DMS79 treated with DMSO at 0.1 percent for 48 hours (cell line): ENCODE data around the gene NFATC4.
"Not testable (repeated sequence)": the region's sequence is repeated elsewhere in the genome, so short reads cannot be mapped to it uniquely, and the experiment has no call there.

Experiments used
- DNase-seq: peaks from one replicate; lab custom pipeline; 2025; lab: John Stamatoyannopoulos, UW

Gene NFATC4

DNA sequence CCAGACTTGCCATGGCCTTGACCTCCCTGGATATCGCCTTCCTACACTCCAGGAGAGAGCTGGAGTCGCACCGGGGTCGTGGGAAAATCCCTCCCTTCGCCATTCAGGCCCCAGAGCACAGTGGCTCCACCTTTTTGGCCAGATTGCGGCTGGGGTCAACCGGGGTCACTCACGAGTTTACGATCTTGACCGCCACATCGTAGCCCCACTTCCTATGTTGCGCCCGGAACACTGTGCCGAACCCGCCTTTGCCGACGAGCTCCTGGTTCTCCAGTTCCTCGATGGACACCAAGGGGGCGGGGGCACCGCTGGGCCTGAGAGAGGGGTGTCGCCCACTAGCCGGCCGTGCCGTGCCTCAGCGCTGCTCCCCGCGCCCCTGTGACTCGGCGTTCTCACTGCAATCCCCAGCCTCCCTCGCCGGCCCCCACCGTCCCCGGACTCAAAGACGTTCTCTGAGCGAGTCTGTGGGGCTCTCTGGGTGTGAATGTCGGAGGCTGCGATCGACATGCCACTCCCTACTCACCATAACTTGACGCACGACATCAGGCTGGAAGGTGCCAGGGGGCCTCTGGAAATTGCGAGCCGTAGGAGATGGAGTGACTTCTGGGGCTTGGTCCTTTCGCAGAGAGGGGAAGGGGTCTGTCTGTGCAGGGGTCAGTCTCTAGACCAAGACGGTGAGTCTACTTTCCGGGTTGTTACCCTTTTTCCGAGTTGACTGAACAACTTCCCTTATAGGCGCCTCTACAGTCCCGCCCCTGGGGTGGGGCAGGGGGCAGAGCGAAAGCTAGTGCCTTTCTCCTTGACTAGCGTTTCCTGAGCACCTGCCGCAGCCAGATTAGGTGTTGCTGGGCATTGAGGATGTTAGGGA is 28.5 kb upstream of the NFATC4 start, which contains the start of gene RIPK3:
RIPK3 (minus strand) TSS at position 708 of the 868 bp plus-strand sequence; CDS start at position 543, 165 bp downstream.
- peak; percentile 19 for DNase-seq

DNA sequence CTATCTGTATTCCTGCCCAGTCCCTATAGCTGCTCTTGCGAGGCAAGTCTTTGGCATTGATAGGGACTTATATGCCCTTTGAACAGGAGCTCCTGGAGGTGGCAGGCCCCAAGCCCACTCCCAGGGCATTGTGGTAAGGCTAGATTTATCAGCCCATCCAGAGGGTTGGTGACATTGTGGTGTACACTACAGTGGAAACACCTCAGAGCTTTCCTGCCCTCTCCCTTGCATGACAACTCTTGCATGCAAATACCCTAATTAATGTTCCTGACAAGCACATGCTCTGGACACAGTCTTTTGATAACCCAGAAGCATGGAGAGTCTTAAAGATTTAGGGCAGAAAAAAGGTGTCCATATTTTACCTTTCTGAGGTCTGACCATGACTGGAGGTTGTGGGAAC is 27.4 kb upstream of the NFATC4 start:
- DNase-seq: no peak

DNA sequence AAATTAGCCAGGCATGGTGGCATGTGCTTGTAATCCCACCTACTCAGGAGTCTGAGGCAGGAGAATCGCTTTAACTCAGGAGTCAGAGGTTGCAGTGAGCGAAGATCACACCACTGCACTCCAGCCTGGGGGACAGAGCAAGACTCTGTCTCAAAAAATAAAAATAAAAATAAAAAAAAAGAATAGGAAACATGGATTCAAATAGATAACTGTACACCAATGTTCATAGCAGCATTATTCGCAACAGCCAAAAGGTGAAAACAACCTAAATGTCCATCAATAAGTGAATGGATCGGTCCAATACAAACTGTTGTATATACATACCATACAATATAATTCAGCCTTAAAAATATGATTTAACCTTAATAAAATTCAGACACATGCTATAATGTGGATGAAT is 25.1 kb upstream of the NFATC4 start:
- no peak for DNase-seq

DNA sequence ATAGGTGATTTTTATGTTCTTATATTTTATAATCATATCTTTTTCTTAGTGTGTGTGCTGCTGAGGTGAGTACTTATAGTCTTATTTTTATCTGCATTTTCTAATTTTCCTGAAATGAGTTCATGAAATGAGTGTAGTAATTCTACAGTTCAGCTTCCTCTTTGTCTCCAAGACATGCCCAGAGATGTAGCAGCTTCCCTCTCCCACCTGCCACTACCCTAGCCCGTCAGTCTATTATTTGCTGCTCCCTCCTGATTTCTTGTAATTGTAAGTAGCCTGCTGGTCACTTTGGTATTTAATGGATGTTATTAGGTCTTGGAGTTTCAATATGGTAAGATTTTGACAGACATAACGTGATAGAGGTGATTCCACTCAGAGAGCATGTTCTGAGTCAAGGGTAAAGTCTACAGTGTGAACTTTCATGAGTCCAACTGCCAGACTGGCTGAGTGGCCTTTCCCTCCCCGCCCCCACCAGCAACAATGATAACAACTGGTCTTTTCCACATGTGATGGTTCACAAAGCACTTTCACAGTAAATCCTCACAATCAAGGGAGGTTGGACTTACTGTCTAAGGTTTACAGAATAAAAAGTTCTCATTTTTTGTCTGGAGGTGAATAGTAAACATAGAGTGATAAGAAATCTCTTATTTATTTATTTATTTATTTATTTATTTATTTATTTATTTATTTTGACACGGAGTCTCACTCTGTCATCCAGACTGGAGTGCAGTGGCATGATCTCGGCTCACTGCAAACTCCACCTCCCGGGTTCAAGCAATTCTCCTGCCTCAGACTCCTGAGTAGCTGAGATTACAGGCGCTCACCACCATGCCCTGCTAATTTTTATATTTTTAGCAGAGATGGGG is 24.0 kb upstream of the NFATC4 start:
- DNase-seq: no peak

DNA sequence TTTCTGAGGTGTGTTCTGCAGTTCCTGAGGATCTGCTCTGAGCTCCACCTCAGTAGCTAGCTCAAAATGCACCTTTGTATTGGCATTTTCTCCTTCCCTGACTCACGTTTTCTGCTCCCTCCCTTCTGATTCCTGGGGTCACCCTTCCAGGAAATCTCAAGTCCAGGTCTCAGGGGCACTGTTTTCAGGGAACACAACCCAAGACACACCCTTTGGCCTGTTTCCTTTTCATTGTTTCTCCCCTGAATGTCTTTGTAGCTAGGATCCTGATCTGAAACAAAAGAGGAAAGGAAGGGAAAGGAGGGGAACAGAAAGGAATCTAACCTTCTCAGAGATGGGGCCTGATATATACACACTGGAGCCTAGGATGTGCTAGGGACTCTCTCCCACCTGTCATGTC is 20.9 kb upstream of the NFATC4 start:
- DNase-seq: no peak

DNA sequence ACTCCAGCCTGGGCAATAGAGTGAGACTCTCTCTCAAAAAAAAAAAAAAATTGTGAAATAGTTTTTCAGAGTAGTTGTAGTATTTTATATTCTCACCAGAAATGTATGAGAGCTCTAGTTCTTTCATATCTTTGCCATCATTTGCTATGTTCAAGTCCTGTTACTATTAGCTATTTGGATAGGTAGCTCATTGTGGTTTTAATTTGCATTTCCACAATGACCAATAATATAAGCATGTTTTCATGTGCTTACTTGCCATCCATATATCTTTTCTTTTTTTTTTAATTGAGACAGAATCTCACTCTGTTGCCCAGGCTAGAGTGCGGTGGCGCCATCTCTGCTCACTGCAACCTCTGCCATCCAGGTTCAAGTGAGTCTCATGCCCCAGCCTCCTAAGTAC is 19.8 kb upstream of the NFATC4 start:
- no peak for DNase-seq

DNA sequence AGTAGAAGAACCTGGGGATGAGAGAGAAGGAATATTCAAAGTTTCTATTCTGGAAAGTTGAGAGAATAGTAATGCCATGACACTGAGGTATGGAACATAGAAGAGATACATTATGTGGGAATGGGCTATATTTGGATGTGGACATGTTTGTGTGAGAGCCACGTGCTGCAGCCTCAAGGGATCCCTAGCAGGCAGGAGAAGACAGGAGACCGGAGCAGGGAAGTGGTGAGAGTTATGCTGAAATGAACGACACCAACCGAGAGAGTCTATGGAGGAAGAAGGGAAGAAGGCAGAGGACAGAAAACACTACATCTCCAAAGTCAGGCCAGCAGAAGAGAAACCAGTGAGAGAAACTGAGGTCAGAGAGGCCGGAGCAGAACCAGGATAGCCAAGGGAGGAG is 18.2 kb upstream of the NFATC4 start:
- DNase-seq: no peak

DNA sequence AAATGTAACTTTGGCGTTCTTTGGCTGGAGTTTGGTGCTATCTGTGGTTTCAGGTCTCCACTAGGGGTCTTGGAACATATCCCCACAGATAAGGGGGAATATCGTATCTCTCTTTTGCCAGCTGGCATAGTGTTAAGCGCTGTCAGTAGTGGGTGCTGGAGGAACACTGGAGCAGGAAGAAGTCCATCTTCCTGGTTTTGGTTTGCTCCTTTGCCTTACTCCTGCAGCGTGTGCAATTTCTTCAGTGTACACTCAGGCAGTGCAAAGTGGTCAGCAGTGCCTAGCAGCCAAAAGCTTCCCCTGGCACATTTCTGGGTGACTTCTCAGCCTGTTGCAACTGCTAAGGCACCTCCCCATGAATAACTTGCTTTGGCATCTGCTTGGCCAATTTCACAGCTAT is 16.5 kb upstream of the NFATC4 start:
- DNase-seq: peak; percentile 15

DNA sequence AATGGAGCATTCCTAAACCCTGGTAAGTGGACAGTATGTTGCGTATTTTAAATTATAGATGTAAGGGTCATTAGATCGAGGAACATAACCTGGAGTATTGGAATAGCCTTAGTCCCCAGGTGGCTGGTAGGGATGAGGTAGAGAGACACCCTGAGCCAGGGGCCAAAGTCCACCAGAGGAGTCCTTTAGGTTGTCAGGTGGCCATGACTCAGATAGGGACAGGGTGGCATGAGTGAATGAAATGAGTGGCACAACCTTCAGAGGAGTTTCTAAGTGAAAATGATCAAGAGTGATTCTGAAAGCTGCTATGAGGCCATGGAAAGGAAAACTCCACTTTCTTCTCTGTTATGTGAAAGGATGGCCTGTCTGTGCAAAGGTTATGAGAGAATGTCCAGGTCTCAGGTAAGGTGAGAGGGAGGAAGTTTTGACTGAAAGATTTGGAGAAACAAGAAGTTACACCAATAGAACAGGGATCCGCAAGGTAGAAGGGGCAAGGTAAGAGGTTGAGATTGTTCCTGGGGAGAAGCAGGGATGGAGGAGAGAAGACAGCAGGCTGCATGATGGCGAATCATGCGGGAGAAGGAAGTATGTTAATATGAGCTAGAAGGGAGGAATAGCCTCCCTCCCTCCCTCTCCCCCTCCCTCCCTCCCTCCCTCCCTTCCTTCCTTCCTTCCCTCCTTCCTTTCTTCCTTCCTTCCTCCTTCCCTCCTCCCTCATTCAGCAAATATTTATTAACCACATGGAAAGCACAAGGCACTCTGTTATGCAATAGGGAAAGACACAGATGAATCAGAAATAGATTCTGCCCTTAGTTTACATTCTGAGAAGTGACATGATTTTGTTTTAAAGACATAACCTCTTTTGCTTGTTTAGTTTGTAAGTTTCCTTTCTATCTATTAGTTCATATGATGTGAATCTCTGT is 14.2 kb upstream of the NFATC4 start:
- no peak for DNase-seq

DNA sequence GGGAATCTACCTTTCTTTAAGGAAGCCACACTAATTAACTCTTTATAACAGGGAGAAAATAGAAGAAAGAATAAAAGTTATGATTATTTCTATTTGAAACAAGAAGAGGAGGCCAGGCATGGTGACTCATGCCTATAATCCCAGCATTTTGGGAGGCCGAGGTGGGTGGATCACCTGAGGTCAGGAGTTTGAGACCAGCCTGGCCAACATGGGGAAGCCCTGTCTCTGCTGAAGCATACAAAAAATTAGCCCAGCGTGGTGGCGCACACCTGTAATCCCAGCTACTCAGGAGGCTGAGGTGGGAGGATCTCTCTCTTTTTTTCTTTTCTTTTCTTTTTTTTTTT is 13.5 kb upstream of the NFATC4 start:
- DNase-seq: not testable (repeated sequence)

DNA sequence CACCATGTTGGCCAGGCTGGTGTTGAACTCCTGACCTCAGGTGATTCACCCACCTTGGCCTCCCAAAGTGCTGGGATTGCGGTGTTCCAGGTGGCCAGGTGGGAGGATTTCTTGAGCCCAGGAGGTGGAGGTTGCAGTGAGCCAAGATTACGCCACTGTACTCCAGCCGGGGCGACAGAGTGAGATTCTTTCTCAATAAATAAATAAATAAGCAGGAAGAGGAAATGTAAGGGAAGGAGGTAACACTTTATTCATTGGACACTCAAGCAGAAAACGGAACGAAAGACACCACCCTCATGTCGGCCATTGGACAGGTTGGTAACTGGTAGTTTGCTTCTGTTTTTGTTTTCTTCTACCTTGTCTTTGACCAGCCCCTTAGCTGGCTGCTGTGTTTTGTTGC is 13.0 kb upstream of the NFATC4 start:
- DNase-seq: no peak

DNA sequence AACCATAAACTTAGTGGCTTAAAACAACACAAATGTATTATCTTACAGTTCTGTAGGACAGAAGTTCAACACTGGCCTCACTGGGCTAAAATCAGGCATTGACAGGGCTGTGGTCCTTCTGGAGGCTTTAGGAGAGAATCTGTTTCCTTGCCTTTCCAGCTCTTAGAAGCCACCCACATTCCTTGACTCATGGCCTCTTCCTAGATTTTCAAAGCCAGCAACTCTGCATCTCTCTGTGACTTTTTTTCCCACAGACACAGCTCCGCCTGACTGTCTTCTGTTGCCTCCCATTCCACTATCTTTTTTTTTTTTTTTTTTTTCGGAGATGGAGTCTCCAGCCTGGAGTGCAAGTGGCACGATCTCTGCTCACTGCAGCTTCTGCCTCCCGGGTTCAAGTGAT is 11.8 kb upstream of the NFATC4 start:
- DNase-seq: no peak

DNA sequence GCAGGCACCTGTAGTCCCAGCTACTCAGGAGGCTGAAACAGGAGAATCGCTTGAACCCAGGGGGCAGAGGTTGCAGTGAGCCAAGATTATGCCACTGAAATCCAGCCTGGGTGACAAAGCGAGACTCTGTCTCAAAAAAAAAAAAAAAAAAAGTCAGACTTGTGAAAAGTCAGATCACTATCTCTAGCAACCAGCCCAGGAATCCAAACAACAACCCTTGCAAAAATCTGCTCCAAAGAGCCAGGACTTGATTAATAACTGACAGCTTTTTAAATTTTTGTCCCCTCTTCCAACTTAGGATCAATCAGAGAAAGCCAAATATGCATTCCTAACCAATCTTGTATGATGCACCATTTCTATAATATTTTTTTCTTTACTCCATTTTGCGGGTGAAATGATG is 7.7 kb upstream of the NFATC4 start:
- DNase-seq: no peak

DNA sequence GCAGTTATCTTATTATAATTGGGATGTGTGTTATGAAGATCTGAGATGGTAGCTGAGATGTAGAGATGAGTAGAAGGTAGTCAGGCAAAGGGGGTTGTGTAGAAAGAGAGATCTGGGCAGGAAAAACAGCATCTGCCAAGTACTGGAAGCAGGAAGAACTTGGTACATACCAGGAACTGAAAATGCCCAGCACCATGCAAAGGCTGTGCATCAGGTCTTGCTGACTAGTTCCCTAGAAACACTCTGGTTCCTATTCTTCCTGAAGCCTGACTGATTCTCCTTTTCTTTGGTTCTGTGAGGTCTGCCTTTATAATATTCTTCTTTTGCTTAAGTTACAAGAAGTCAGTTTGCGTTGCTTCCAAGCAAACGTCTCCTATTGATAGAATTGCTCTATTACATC is 6.7 kb upstream of the NFATC4 start:
- DNase-seq: no peak

DNA sequence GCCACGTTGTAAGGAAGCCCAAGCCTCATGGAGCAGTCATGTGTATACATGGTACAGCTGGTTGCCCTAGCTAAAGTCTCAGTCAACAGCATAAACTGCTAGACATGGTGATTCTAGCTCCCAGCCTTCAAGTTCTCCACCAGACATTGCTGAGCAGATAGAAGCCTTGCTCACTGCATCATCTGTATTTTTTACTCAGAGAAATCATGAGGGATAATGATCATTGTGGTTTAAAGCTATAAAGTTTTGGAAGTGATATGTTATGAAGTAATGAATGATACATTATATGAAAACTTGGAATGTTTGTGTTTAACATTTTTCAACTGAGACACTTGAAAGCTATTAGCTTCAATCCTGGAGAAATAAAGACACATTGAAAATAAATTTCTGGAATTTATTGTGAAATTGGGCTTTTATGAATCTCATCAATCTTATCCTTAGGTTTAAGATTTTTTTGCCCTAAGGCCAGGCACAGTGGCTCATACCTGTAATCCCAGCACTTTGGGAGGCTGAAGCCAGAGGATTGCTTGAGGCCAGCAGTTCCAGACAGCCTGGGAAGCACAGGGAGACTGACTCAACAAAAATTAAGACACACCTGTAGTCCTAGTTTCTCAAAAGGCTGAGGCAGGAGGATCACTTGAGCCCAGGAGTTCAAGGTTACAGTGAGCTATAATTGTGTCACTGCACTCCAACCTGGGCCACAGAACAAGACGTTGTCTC is 5.6 kb upstream of the NFATC4 start:
- DNase-seq: no peak

DNA sequence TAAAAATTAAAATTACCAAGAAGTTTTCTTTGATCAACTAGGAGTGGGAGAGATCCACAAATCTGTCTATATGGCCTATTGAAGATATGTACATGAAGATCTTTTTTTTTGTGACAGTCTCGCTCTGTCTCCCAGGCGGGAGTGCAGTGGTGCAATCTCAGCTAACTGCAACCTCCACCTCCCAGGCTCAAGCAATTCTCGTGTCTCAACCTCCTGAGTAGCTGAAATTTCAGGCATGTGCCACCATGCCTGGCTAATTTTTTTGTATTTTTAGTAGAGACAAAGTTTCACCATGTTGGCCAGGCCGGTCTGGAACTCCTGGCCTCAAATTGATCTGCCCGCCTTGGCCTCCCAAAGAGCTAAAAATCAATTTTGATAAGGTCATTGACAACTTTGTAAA is 4.6 kb upstream of the NFATC4 start:
- DNase-seq: no peak

DNA sequence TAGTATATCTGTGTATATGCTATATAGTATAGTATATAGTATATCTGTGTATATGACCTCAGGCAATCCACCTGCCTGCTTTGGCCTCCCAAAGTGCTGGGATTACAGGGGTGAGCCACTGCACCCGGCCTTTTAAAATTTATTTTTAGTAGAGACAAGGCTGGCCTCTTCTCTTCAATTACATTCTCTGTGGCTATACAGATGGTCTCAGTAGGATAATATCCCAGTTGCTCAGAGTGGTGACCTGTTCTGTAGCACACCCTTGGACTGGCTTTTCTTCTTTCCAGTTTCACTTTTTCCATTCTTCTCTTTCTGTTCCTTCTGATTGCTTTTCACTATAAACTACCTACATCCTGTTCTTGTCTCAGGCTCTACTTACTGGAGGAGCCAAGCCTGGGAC is 3.1 kb upstream of the NFATC4 start:
- DNase-seq: no peak

DNA sequence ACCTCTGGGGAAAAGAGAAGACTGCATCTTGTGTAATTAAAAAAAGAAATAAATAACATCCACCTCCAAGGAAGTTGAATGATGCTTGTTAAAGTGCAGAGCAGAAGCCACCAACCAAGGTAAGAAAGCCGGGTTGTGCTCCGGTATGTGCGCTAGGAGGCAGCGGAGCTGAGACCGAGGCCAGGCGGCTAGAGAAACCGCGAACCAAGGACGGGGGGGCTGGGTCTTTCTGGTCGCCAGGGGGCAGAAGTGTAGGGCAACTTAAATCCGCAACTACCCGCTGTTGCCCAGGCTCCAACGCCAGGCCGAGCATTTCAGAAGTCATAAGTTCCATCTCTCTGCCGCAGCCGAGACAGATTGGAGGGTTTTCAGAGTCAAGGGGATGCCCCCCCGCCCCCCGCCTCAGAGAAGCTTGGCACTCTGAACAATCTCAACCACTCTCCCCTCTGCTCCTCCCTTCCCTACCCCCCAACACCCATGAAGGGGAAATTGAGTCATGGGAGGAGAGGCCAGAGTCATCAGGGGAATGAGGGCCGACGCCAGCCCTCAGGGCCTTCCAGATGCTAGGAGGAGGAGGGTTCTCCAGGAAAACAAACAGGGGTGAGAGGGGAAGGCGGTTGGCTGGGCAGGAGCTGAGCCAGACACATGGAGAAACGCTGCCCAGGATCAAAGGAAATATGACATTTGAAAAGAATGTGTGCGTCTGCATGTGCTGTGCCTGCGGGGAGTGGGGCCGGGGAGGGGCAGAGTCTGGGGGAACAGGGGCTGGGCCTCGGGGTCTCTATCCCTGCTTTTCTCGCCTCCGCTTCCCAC is 2.2 kb upstream of the NFATC4 start:
- peak; percentile 95 for DNase-seq

DNA sequence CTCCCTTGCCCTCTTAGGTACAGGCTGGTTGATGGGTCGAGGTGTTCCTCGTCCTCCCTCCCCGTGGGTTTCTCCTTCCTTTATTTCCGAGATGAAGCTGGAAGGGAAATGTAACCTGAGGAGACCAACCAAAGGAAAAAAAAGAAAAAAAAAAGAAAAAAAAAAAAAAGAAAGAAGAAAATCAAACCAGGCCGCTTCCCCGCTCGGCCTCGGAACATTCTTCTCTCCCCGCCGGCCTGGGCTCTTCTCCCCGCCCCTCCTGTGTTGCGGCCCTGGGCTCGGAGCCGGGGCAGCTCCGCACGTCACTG is 1.6 kb upstream of the NFATC4 start:
- DNase-seq: no peak

DNA sequence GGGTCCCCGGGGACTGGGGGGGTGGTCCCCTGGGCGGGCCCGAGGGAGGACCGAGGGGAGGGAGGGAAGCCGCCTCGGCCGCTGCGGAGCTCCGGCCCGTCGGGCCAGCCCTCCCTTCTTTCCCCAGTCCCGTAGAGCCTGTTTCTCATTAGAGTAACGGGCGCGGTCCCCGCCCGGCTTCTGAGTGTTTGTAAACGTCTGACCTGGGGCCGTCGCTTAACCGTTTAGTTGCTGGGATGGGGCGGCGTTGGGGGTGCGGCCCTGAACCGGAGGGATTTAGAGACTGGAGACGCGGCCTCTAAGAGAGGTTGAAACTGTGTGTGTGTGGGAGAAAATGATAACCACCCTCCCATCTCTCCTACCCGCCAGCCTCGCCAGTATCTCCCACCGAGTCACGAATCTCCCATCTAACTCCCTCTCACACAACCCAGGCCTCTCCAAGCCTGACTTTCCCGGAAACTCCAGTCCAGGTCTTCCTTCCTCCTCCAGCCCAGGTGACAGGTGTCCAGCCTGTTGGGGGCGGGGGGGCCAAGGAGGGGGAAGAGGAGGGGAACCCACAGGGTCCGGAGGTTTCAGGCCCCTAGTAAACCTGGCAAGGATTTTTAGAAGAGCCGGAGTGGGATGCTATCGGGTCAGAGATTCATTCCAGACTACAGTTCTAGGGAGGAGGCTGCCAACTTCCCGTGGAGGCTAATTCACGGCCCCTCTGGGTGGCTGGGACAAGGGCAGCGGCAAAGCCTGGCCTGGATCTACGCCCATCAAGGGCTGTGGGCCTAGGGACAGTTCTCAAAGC is 1.1 kb upstream of the NFATC4 start:
- peak; percentile 100 for DNase-seq
